CD14-positive monocyte (primary cell): ENCODE results near the gene KIRREL3. TPM values are rescaled to one million over a fixed set of nuclear protein-coding genes. Genes with fewer than 3 reads are reported as not detected.

Experiments
- DNase-seq, 3 donors: peaks; one replicate each; pipeline ENCODE4 v3.0.0-alpha.2; 2011 to 2022
- H2AFZ ChIP-seq: 2 replicates; pipeline ENCODE4 v1.6.0; 2012; ENCODE audit warnings: mild to moderate bottlenecking, low read depth, low read length, inconsistent platforms; ENCODE audit not compliant: insufficient read depth, poor library complexity, severe bottlenecking
- H3K27ac ChIP-seq, 2 donors: 1 replicate in 1 of 2; 2 replicates in 1 of 2; pipeline ENCODE4 v1.5.1; 2012 to 2013; ENCODE audit warnings: low read length in 2 of 2, control low read depth in 1 of 2, inconsistent platforms in 1 of 2, low read depth in 1 of 2, mild to moderate bottlenecking in 1 of 2
- H3K27me3 ChIP-seq, 2 donors: one replicate each; pipeline versions ENCODE4 v1.6.0 to v1.6.1; 2011 to 2013; ENCODE audit warnings: low read length in 2 of 2; ENCODE audit not compliant: control insufficient read depth in 2 of 2, insufficient read depth in 2 of 2
- H3K36me3 ChIP-seq, 2 donors: replicated peaks in 1 of 2; 1 replicate in 1 of 2; 2 replicates in 1 of 2; pipeline versions ENCODE4 v1.5.1 to v1.6.1; 2012 to 2013; ENCODE audit warnings: low read length in 2 of 2, control low read depth in 1 of 2, inconsistent platforms in 1 of 2, mild to moderate bottlenecking in 1 of 2; ENCODE audit not compliant: insufficient read depth in 2 of 2, control insufficient read depth in 1 of 2
- H3K4me1 ChIP-seq, 2 donors: 1 replicate in 1 of 2; 2 replicates in 1 of 2; pipeline versions ENCODE4 v1.5.1 to v1.6.1; 2012 to 2013; ENCODE audit warnings: low read length in 2 of 2, control low read depth in 1 of 2, inconsistent platforms in 1 of 2, mild to moderate bottlenecking in 1 of 2, moderate library complexity in 1 of 2; ENCODE audit not compliant: insufficient read depth in 2 of 2, control insufficient read depth in 1 of 2
- H3K4me2 ChIP-seq: replicated peaks from 2 replicates; pipeline ENCODE3; 2012; ENCODE audit warnings: low read length, moderate library complexity, mild to moderate bottlenecking; ENCODE audit not compliant: poor library complexity, severe bottlenecking; ENCODE audit errors: extremely low read depth
- H3K4me3 ChIP-seq, 3 experiments: fragments of 200-600 bp in 1 of 3; sonication (generic) in 1 of 3; replicated peaks in 1 of 3; 1 replicate in 2 of 3; 2 replicates in 1 of 3; pipeline ENCODE4 v1.5.1; 2011 to 2013; ENCODE audit warnings: low read length in 3 of 3, mild to moderate bottlenecking in 3 of 3, control low read depth in 2 of 3, low read depth in 2 of 3, inconsistent platforms in 1 of 3, moderate library complexity in 1 of 3
- H3K79me2 ChIP-seq: 2 replicates; pipeline ENCODE4 v1.6.0; 2012; ENCODE audit warnings: mild to moderate bottlenecking, control low read depth, inconsistent platforms, low read length, moderate library complexity; ENCODE audit not compliant: insufficient read depth
- H3K9ac ChIP-seq: 2 replicates; pipeline ENCODE4 v1.6.0; 2017; ENCODE audit warnings: low read length, mild to moderate bottlenecking; ENCODE audit not compliant: insufficient read depth, poor library complexity, severe bottlenecking
- H3K9me3 ChIP-seq, 2 donors: replicated peaks in 1 of 2; 1 replicate in 1 of 2; 2 replicates in 1 of 2; pipeline versions ENCODE4 v1.5.1 to v1.6.1; 2012 to 2013; ENCODE audit warnings: low read length in 2 of 2, control low read depth in 1 of 2; ENCODE audit not compliant: control insufficient read depth in 1 of 2, insufficient read depth in 1 of 2
- H4K20me1 ChIP-seq: 2 replicates; pipeline ENCODE4 v1.6.0; 2012; ENCODE audit warnings: mild to moderate bottlenecking, low read length, control low read depth, moderate library complexity; ENCODE audit not compliant: insufficient read depth
- H3K27ac Mint-ChIP-seq, 7 donors: one replicate each; pipeline ENCODE4 v1.8.0; 2020; ENCODE audit warnings: mild to moderate bottlenecking in 7 of 7, mixed read lengths in 7 of 7, moderate library complexity in 6 of 7, inconsistent platforms in 2 of 7
- H3K27me3 Mint-ChIP-seq, 3 donors: one replicate each; pipeline ENCODE4 v1.8.0; 2021 to 2022; ENCODE audit warnings: low read depth in 3 of 3, mild to moderate bottlenecking in 3 of 3, mixed read lengths in 3 of 3, moderate library complexity in 3 of 3, inconsistent platforms in 1 of 3
- H3K36me3 Mint-ChIP-seq, 2 donors: one replicate each; pipeline ENCODE4 v1.8.0; 2020; ENCODE audit warnings: mixed read lengths in 2 of 2, inconsistent platforms in 1 of 2, mild to moderate bottlenecking in 1 of 2
- H3K4me1 Mint-ChIP-seq: one replicate; pipeline ENCODE4 v1.8.0; 2020; ENCODE audit warnings: mild to moderate bottlenecking, mixed read lengths
- H3K4me3 Mint-ChIP-seq, 2 donors: one replicate each; pipeline ENCODE4 v1.8.0; 2020; ENCODE audit warnings: mild to moderate bottlenecking in 2 of 2, mixed read lengths in 2 of 2, moderate library complexity in 1 of 2
- H3K9me3 Mint-ChIP-seq, 7 donors: one replicate each; pipeline ENCODE4 v1.8.0; 2020 to 2022; ENCODE audit warnings: mixed read lengths in 7 of 7, mild to moderate bottlenecking in 6 of 7, moderate library complexity in 6 of 7, inconsistent platforms in 2 of 7
- WGBS: methylation state at CpG from one replicate; pipeline ENCODE4 v1.1.5; 2013; ENCODE audit warnings: missing lambda C conversion rate; ENCODE audit not compliant: insufficient coverage; 5-methylcytosine and 5-hydroxymethylcytosine counted together
- intact Hi-C, 2 donors: fragments of 100-400 bp; cut with micrococcal nuclease; formaldehyde crosslinking; loops; one replicate each; pipeline versions ENCODE4 v1.15.0 to v1.15.1; 2023
- polyA plus RNA-seq, 3 donors: library from polyadenylated mRNA; depleted of rRNA in 1 of 3; unstranded in 2 of 3; stranded (reverse) in 1 of 3; fragments of 300-500 nt in 2 of 3; fragments of >200 nt in 1 of 3; fragmentation: Illumina TruSeq in 2 of 3; gene quantifications; 1 replicate in 2 of 3; 2 replicates in 1 of 3; pipeline ENCODE4 v1.2.3, GENCODE V29; 2012 to 2021
- TF ChIP-seq, protein P1 (sequence below): fragments of 200-600 bp; IDR thresholded peaks from one replicate; pipeline ENCODE4 v1.8.0; 2022; ENCODE audit warnings: antibody characterized with exemption, mild to moderate bottlenecking

The KIRREL3 gene
- polyA plus RNA-seq, 3 donors, result not detected

DNA sequence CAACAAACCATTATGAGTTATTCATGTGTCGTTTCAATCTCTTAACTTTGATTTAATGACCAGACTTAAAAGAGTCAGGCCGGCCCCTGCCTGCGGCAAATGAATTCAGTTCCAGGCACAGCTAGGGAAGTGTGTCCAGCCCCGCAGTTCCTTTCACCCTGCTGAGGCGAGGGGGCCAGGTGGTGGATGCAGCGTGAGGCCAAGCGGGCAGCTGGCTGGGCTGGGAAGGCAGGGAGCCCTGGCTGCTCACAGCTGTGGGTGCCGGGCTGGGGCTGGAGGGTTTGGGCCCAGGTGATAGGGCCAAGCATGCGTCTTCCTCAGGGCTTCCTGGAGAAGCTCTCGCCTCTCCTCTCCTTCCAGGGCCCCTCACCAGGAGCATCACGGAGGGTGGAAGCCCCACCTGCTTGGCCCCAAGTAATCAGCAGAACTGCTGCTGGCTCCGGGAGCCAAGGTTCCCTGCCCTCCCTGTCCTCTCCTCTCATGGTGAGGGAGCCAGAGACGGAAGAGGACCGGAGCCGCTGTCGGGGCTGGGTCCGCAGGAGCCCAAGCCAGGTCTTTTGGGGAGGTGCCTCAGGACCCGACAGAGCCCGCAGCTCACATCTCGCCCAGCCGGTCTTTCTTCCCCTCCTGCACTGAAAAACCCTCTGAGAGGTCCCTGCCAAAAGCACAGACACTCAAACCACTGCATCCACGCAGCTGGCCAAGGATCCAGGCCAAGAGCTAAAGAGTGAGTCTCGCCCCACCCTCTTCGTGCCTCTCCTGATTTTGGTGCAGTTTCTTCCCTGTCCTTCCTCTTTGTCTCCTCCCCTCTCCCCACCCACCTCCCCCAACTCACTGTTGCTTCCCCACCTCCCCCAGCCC is 548.1 kb downstream of the KIRREL3 start:
- no peak overlapping the region for H3K27ac Mint-ChIP-seq
- no peak overlapping the region for H3K9ac ChIP-seq
- no peak overlapping the region for H2AFZ ChIP-seq
- H3K9me3 ChIP-seq, result peaks cover 7 to 12% of the 10 kb centered on the region in 2 donors
- TF ChIP-seq, protein P1, sequence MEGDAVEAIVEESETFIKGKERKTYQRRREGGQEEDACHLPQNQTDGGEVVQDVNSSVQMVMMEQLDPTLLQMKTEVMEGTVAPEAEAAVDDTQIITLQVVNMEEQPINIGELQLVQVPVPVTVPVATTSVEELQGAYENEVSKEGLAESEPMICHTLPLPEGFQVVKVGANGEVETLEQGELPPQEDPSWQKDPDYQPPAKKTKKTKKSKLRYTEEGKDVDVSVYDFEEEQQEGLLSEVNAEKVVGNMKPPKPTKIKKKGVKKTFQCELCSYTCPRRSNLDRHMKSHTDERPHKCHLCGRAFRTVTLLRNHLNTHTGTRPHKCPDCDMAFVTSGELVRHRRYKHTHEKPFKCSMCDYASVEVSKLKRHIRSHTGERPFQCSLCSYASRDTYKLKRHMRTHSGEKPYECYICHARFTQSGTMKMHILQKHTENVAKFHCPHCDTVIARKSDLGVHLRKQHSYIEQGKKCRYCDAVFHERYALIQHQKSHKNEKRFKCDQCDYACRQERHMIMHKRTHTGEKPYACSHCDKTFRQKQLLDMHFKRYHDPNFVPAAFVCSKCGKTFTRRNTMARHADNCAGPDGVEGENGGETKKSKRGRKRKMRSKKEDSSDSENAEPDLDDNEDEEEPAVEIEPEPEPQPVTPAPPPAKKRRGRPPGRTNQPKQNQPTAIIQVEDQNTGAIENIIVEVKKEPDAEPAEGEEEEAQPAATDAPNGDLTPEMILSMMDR, result no peak
- H3K36me3 ChIP-seq, result no peaks in the 10 kb centered on the region
- no peak overlapping the region for H3K4me3 ChIP-seq
- H3K4me2 ChIP-seq, result no peak overlapping the region
- no peaks in the 10 kb centered on the region for H4K20me1 ChIP-seq
- no peaks in the 10 kb centered on the region for H3K36me3 Mint-ChIP-seq
- H3K79me2 ChIP-seq, result no peaks in the 10 kb centered on the region
- 85% methylated on average over 20 of the region's 24 CpGs for WGBS
- H3K27me3 Mint-ChIP-seq, result peaks cover 2 to 6% (median 3%) of the 10 kb centered on the region in 3 donors
- no peaks in the 10 kb centered on the region for H3K4me1 Mint-ChIP-seq
- intact Hi-C loops, result no loop called here
- no peak for DNase-seq
- H3K27me3 ChIP-seq, result no peaks in the 10 kb centered on the region
- H3K27ac ChIP-seq, result no peak overlapping the region
- peaks cover 6 to 11% of the 10 kb centered on the region in 2 donors for H3K4me1 ChIP-seq
- H3K9me3 Mint-ChIP-seq, result peaks cover 3 to 14% (median 11%) of the 10 kb centered on the region in 7 donors
- no peak overlapping the region for H3K4me3 Mint-ChIP-seq

GRCh38 chr11:126451211-126451802 is 549.3 kb downstream of the KIRREL3 start:
- Histone ChIP-seq H3K36me3 (no peaks in the 10 kb centered on the region), H3K4me2 (no peak overlapping the region), H4K20me1 (no peaks in the 10 kb centered on the region), H3K9me3 (peaks cover 7 to 12% of the 10 kb centered on the region in 2 donors), H3K4me1 (no peaks in the 10 kb centered on the region), H3K4me3 (no peak overlapping the region), H3K27ac (no peak overlapping the region), H2AFZ (no peak overlapping the region), H3K79me2 (no peaks in the 10 kb centered on the region), H3K27me3 (no peaks in the 10 kb centered on the region), H3K9ac (no peak overlapping the region)
- intact Hi-C loops, result no loop called here
- peak overlapping the region in 1 of 7 donors; percentile 52 for H3K27ac Mint-ChIP-seq
- TF ChIP-seq, protein P1, result no peak
- 88% methylated on average over 12 of the region's 15 CpGs for WGBS
- H3K27me3 Mint-ChIP-seq, result peaks cover 2 to 6% (median 3%) of the 10 kb centered on the region in 3 donors
- peaks cover 3 to 14% (median 11%) of the 10 kb centered on the region in 7 donors for H3K9me3 Mint-ChIP-seq
- DNase-seq, result no peak
- H3K4me3 Mint-ChIP-seq, result no peak overlapping the region
- no peaks in the 10 kb centered on the region for H3K36me3 Mint-ChIP-seq
- H3K4me1 Mint-ChIP-seq, result no peaks in the 10 kb centered on the region
